Measurements from ENCODE around the gene RASEF.

The RASEF gene

DNA sequence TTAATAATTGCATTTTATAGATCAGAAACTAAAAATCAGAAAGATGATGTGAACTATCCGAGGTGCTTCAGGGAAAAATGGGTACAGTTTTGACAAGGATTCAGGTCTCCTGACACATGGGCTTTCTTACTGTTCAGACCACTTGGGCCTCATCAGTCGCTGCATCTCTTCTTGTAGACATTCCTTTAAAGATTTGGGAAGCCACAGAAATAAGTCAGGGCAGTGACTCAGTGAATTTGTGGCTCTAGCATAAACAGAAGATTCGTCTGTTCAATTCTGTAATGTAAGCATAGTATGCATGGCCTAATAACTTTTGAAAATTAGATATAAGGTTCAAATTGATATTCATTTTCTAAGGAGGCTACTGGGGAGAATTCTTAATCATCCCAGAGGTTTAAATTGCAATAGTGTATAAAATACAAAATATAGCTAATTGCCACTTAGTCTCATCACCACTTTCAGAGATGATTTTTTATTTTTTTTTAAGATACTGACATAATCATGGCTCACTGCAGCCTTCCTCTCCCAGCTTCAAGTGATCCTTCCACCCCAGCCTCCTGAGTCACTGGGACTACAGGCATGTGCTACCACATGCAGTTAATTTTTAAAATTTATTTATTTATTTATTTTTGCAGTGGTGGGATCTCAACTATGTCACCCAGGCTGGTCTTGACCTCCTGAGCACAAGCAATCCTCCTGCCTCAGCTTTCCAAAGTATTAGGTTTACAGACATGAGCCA lies 48.9 kb downstream of the RASEF start:
- no peak for DNase-seq

DNA sequence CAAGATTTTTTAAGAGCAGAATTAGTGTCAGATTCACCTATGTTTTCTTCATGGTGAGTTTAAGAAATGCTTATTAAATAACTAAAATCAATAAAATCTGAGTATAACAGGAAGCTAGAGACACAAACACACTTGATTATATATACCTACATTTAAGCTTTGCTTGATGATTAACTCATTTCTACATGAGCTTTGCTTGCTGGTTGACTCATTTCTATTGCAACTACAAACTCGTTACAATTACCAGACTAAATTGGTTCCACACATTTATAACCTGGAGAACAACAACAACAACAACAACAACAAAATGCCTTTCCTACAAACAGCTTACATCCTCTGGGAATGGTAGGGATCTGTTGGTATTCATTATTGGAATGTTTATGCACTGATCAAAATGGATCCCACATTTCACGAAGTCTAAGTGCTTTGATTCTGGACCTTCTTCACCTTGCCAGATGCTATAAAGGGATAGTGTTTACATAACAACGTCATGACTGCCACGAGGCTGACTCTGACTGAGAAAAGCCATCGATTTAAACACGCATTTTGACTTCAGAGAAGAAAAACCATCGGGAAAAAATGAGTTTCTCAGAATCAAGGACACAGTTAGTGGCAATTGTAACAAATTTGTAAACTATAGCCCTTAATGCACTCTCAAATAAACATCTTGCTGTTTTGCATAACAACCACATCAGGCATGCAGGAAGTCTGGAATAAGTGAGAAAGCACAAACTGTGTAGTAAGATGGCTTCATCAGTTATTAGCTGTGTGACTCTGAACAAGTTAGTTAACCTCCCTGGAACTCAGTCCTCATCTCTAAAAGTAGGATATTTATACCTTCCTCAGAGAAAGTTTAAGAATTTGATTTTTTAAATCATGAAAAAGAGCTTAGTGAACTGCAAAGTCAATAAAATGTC lies 49.8 kb downstream of the RASEF start:
- DNase-seq: no peak

DNA sequence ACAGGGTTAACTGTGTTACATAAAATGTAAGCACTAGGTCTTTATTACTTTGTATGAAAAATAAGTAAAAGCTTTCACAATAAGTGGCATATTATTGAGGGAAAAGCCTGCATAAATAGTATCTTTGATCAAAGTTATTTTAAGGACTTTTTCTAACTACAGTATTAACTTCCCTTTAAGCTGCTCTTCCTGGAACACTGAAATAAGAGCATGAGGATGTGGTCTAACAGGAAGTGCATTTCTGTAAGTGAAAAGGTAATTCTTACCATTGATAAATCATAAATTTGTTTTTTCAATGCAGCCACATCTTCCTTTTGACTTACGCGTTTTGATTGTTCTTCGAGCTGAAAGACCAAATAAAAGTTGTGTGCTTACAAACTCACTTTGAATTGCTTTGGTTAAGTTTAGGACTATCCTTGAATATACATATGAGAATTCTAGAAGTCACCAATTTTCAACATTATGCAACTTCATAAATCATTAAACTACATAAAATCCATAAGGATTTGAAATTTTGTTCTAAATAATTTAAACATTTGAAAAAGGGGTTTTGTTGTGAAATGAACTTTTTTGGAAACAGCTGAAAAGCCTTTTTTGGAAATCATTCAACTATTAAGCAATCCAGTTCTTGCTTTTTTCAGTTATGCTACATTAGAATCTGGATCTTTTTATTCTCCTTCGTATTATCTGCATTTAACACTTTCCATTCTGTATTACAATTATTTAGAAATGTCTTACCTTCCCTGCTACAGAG lies 50.6 kb downstream of the RASEF start:
- no peak for DNase-seq

DNA sequence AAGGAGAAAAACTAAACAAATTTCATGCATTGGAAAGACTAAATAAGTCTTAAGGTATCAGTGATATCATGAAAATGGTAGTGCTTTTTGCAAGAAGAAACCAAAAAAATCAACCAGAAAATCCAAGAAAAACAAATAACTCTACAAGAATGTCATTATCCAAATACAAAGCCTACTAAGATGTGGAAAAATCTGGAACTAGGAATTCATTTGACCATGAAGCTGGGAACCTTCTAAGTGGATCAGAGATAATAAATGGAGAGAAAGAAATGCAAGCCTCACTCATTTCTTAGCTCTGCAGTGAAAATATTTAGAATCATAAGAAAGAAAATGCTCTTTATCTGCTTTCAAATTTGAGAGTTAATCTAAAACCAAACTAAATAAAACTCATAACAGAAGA lies 51.3 kb downstream of the RASEF start:
- no peak for DNase-seq

DNA sequence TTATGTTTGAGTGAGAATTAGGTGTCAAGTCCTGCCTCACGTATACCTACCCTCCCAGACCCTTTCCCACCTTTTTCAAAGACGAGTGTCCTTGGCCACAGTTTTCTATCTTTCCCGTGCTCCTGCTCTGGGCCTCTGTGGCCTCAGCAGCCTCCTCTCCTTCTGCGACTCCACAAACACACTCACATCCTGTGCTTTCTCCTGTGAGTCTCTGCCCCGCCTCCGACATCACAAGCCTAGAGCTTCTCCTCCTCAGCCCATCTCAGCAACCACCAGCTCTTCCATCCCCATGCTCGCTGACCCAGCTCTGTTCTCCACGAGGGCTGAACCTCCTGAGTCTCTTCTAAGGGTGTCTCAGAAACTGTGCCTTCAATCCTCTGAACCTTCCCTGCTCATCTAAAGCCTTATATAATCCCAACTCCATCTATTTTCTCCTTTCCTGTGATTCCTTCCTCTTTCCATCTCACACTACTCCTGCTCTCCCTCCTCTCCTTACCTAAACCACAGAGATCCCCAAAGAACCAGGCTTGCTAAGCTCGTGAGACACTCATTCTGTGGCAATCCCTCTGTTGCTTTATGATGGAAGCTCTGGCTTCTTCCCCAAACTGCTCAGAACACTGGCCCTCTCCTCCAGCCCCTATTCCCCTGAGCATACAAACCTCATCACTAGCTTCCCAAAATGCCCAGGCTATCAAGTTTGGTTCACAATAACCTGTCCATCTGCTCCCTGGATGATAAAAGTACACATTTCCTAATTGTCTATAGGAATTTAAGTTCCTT lies 55.2 kb downstream of the RASEF start:
- DNase-seq: no peak

DNA sequence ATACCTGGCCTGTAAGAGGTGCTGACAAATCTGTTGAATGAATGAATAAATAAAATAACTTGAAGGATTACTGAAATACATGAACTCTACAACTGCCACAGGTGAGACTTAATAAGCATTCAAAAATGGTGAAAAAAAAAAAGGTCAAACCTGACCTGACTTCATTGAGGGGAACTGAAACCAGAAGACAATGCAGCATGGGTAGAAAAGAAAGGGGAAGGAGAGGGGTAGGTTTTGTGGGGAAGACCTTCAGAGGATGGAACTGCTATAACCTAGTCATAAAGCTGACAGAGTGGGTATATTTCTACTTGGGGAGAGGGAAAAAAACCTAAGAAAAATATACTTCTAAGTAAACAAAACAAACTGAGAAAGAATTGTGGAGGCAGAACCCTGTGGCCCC lies 56.6 kb downstream of the RASEF start:
- no peak for DNase-seq

DNA sequence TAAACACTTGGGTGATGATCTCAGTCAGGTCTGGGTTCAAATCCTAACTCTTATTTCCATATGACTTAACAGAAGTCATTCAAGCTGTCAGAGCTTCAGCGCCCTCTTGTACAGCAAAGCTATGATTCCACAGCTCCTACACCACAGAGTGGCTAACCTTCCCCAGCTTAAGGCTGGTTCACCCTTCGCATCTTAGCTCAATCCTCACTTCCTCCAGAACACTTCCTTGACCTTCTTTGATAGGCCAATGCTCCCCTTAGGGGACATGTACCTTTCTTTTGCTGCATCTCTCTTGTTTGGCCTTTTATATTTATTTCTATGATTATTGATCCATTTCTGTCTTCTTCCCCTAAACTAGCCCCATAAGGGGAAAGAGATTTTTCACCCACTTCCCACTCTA lies 57.0 kb downstream of the RASEF start:
- no peak for DNase-seq

DNA sequence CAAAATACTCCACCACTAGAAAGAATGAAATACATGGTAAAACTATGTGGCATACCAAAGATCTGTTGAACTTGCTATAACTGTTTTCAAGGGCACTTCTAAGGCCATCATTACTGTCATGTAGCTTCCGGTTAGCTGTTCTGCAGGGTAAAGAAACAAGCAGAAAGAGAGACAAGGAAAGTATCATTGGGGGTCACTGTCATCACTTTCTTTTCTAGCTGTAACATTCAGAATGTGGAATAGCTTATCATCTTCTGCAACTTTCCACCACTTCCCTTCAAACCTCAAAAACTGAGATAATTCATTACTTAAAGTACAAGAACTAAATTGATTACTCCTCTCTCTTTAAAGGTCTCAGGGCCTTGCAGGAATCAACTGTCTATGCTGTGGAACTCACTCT lies 57.6 kb downstream of the RASEF start:
- no peak for DNase-seq

DNA sequence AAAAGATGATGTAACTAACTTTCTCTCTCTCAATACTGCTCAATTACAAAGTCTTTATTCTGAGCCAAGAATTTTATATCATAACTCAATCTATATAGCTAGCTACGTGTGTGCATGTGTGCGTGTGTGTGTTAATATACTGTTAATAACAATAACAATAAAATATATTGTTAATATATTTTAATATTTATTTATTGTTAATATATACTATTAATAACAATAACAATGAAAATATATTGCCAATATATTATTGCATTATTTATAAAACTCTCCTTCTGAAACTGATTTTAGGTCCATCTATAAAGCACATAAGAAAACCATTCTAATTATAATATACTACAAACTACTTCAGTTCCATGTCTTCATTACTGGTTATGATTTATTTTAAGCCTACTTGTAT lies 60.6 kb downstream of the RASEF start:
- DNase-seq: no peak

DNA sequence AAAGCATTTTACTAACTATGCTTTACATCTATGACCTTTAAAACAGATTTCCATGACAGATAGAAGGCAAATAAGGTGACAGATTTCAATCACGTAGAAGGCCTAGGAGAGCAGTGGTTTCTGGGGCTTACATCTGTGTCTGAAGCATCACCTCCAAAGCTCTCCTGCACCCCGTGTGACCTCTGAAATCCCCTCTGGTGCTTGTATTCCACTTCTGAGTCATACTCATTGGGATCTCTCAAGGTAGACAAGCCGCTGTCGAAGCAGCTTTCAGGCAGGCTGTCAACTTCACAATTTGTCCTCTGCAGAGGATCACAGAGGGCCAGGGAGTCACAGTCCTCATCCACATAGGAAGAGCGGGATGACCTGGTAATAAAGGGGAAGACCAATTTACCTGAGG lies 62.2 kb downstream of the RASEF start:
- no peak for DNase-seq

DNA sequence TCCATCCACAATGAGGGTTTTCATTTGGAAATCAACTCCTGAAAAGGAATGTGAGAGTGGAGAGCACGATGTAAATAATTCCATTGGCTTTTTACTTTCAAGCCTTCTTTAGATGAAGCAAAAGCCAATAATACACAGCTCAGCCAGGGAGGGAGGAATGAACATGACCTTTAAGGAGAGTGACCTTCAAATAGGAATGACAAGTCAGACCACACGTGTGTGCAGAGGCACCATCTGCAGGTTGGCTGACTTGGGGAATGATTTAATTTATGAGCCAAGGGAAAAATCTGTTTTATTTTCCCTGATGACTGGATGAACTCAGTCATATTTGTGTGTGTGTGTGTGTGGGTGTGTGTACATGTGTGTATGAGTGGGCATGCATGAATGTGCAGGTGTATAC lies 64.5 kb downstream of the RASEF start:
- no peak for DNase-seq

DNA sequence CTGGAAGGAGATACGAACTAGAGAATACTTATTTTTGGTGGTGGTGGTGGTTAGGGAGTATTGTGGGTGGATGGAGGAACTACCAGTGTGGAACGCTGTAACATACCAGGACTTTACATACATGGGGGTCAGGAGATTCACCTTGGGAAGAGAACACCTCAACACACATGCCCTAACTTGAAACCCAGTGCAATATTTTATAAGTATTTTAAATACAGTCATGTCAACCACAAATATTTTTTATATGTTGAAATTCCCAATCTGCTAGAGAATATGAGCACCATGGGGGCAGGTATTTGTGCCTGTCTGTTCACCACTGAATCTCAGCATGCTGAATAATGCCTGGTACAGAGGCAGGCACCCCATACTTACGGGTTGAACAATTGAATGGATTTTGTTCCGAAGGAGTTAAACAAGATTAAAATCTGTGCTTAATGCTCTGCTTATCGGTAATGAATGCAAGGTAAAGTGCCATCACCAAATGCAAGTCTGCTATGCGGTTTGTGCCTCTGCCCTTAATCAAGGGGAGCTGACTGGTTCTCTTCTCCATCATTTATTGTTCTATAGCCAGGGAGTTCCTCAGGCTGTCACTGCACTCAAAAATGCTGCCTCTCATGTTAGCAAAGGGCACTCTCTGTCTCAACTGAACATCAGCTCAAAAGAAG lies 65.3 kb downstream of the RASEF start:
- DNase-seq: no peak

DNA sequence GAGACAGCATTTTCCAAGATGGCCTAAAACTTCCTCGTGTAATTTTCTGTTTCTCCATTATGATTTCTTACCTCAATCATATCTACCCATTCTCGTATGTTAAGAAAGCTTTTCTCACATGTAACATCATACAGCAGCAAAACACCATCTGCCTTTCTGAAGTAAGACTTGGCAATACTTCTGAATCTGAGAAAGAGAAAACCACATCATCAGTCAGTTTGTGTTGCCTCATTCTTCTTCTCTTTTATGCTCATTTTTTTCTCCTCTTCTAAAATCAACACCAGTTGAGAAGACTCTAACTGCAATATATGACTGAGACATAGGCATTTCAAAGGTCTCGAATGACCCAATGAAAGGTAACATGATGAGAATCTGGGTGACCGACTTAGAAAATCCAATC lies 66.0 kb downstream of the RASEF start:
- DNase-seq: no peak

DNA sequence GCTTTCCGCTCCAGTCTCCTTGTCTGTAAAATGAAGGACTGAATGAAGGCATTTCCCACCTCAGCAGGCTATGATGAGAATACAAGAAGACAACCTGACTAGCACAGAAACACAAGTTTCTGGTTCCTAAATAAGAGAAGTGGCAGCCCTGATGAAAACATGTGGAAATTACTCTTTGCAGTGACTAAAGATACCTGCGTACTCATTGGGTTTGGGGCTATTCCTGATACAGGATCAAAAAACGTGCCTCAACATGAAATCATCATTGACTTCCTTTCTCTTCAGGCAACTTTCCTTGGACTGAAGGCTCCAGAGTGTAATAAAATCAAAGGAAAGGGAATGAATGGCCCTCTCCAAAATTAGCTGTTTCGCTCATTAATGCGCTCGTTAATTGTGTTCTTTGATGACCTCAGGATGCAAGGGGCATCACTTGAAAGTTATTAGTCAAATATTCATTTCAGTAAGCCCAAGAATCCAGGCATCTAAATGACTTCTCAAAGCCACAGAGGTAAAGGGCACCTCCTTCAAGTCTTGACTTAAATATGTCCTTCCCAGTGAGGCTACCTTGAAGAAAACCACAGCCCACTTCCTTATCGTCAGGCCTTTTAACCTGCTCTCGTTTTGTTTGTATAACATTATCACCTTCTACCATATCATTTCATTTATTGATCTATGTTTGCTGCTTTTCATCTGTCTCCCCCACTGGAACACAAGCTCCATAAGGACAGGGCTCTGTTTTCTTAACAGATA lies 68.9 kb downstream of the RASEF start:
- no peak for DNase-seq

DNA sequence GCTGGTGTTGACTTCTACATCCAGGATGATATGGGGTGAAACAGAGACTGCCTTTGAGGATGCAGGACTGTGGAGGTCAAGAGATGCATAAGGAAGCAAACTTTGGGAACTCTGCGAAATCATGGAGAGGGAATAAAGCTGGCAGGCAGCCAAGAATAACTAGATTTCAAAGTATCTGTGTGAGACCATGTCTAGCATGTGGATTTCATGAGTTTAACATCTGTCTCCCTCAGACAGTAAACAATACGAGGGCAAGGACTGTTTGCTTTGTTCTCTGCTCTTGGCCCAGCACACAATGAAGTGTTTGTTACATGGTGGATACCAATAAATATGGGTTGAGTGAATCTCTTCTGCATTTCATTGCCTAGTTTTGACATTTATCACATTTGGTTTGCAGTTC lies 71.3 kb downstream of the RASEF start:
- peak in 9 of 56 donors; percentile 1 to 9 (median 3) for DNase-seq

DNA sequence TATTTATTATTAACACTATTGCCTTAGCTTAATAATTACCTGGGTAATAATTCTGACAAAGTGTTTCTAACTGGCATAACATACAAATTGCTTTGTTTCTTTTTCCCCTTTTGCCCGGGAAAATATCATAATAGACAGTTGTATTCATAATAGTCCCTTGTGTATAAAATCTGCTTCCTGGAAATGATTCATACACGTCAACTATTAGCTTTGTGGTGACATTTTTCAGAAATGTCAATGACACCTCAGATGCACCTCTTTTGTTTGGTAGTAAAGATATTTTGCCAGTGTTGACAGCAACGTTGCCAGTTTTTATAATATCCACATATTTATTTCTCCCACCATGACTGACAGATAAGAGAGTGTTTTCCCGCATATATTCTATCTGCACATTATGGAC lies 73.0 kb downstream of the RASEF start:
- DNase-seq: no peak

DNA sequence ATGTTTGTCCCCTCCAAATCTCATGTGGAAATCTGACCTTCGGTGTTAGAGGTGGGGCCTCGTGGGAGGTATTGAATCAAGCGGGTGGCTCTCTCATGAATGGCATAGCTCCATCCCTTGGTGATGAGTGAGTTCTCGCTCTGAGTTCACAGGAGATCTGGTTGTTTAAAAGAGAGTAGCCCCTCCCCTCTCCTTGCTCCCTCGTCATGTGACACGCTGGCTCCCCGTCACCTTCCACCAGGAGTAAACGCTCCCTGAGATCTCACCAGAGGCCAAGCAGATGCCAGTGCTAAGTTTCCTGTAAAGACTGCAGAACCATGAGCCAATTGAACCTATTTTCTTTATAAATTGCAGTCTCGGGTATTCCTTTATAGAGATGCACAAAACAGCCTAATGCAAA lies 74.5 kb downstream of the RASEF start:
- DNase-seq: no peak

DNA sequence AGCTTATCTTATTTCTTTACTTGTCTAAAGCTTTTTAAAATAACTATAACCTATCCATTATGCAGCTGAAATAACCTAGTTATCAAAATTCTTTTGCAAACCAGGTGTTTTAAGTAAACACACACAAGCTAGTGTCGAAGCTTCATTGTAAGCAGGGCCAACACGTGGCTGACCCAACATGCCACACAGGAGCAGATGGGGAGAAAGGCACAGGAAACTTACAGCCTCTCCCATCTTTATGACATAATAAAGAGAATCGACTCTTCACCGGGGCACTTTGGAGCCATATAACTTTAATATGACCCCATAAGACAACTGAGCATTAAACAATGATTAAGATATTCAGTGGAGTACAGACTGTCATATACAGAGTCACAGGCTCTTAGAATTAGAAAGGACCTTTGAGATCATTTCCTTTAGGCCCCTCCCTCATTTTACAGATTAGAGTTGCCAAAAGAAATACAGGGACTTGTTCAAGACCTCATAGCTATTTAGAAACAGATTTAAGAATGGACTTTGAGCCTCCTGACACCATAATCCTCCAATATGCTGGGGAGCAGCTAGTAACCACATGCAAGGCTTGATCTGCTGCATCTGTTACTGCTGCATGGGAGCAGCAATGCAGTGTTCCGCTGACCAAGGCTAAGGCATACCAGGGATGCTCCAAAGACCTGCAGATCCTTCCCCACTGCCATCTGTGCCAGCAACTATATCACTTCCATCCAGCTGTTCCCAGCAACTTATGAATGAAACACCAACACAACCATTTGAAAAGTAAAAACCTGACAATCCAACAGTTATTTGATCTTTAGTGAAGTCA lies 75.4 kb downstream of the RASEF start:
- no peak for DNase-seq

DNA sequence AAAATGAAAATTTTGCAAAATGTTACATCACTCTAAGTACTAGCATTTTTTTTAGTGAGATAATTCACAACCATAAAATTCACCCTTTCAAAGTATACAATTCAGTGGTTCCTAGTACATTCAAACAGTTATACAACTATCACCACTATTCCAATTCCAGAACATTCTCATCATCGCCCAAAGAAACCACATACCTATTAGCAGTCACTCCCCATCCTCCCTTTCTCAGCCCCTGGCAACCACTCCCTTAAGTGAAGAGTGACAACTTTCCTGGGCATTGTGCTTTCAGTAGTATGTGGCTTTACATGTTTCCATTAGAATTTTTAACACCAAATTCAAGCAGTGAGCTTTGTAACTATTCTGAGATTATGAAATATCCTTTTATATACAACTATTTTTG lies 81.4 kb downstream of the RASEF start:
- DNase-seq: no peak
